Measurements from ENCODE around the gene PAEP. TPM values are rescaled to one million over a fixed set of nuclear protein-coding genes. Genes with fewer than 3 reads are reported as not detected.
"Not testable (repeated sequence)": the region's sequence is repeated elsewhere in the genome, so short reads cannot be mapped to it uniquely, and the experiment has no call there.

Gene PAEP
- polyA plus RNA-seq, 1 donor (not counting 4 experiments of a cell fraction or from before 2014, with no cell fraction given) = not detected

DNA sequence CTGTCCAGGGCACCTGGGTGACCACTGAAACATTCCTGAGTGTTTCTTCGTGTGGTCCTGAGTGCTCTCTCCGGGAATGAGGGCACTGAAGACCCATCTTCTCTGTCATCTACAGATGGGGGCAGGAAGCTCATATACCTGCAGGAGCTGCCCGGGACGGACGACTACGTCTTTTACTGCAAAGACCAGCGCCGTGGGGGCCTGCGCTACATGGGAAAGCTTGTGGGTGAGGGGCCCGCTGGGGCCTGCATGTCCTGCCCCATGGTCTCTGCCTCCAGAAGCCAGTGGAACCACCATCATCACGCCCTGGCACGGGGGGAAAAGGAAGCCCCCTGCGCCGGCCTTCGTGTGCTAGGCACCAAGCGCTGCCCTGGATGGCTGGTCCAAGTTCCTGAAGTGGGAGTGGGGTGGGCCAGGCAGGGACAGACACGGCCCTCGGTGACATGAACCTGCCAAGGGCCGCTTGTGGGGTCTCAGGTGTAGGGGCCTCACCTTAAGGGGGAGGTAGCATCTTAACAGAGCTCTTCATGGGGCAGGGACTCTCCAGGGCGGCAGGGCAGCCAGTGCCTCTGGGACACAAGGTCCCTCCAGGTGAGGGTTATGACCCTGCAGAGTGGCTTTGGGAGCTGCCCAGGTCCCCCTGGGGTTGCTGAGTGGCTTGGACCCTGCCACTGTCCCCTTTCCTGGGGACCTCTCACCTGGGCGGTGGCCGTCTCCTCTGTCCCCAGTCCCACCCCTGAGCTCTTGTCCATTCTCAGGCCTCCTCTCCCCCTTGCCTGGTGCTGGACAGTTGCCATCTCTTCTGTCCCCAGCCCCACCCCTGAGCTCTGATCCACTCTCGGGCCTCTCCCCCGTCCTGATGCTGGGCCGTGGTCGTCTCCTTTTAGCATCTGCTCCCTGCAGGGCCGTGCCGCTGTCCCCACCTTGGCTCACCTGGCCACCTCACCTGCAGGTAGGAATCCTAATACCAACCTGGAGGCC, 13.5 kb upstream of the PAEP start:
- Histone ChIP-seq H3K4me1 (ENCODE audit: control insufficient read depth, extremely low read depth, insufficient read depth, low read length) (no peaks in the 10 kb centered on the region), H3K79me2 (ENCODE audit: control insufficient read depth, insufficient read depth, low read length) (no peaks in the 10 kb centered on the region), H4K20me1 (ENCODE audit: control insufficient read depth, extremely low read depth, insufficient read depth, low read length) (no peaks in the 10 kb centered on the region), H2AFZ (ENCODE audit: control insufficient read depth, low read length) (no peak overlapping the region), H3K4me3 (ENCODE audit: control insufficient read depth in 2 of 3, extremely low read depth in 1 of 3, insufficient read depth in 2 of 3, low read depth in 1 of 3, low read length in 3 of 3) (no peak overlapping the region), H3K27ac (ENCODE audit: control insufficient read depth, insufficient read depth, low read length) (no peak overlapping the region), H3K36me3 (ENCODE audit: control insufficient read depth in 2 of 2, extremely low read depth in 1 of 2, insufficient read depth in 2 of 2, low read length in 2 of 2) (no peaks in the 10 kb centered on the region), H3K9me1 (ENCODE audit: control insufficient read depth, extremely low read depth, insufficient read depth, low read length) (no peaks in the 10 kb centered on the region), H3K9me3 (ENCODE audit: control insufficient read depth, low read depth, low read length) (no peaks in the 10 kb centered on the region), H3K4me2 (ENCODE audit: control insufficient read depth, extremely low read depth, insufficient read depth, low read depth, low read length) (no peak overlapping the region), H3K9ac (ENCODE audit: control insufficient read depth, extremely low read depth, insufficient read depth, low read length) (no peak overlapping the region), H3K27me3 (ENCODE audit: control insufficient read depth, extremely low read depth, insufficient read depth, low read length) (no peaks in the 10 kb centered on the region)
- TF ChIP-seq EZH2 (IDR thresholded peaks at IDR 0.05; ENCODE audit: low read length) = no peak
- TF ChIP-seq, protein P1, sequence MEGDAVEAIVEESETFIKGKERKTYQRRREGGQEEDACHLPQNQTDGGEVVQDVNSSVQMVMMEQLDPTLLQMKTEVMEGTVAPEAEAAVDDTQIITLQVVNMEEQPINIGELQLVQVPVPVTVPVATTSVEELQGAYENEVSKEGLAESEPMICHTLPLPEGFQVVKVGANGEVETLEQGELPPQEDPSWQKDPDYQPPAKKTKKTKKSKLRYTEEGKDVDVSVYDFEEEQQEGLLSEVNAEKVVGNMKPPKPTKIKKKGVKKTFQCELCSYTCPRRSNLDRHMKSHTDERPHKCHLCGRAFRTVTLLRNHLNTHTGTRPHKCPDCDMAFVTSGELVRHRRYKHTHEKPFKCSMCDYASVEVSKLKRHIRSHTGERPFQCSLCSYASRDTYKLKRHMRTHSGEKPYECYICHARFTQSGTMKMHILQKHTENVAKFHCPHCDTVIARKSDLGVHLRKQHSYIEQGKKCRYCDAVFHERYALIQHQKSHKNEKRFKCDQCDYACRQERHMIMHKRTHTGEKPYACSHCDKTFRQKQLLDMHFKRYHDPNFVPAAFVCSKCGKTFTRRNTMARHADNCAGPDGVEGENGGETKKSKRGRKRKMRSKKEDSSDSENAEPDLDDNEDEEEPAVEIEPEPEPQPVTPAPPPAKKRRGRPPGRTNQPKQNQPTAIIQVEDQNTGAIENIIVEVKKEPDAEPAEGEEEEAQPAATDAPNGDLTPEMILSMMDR (optimal IDR thresholded peaks at IDR 0.05 in 1 of 3, IDR thresholded peaks at IDR 0.05 in 1 of 3, conservative IDR thresholded peaks at IDR 0.05 in 1 of 3; ENCODE audit: extremely low read depth in 1 of 3, insufficient read depth in 2 of 3, low read length in 3 of 3) = no peak
- DNase-seq (ENCODE audit: low read depth, low spot score) = no peak
- dilution Hi-C loops (cut with MboI; ENCODE audit: extremely low pct_ligation_motif_present, low sequenced_read_pairs) = no loop called here
- FAIRE-seq = no peak

DNA sequence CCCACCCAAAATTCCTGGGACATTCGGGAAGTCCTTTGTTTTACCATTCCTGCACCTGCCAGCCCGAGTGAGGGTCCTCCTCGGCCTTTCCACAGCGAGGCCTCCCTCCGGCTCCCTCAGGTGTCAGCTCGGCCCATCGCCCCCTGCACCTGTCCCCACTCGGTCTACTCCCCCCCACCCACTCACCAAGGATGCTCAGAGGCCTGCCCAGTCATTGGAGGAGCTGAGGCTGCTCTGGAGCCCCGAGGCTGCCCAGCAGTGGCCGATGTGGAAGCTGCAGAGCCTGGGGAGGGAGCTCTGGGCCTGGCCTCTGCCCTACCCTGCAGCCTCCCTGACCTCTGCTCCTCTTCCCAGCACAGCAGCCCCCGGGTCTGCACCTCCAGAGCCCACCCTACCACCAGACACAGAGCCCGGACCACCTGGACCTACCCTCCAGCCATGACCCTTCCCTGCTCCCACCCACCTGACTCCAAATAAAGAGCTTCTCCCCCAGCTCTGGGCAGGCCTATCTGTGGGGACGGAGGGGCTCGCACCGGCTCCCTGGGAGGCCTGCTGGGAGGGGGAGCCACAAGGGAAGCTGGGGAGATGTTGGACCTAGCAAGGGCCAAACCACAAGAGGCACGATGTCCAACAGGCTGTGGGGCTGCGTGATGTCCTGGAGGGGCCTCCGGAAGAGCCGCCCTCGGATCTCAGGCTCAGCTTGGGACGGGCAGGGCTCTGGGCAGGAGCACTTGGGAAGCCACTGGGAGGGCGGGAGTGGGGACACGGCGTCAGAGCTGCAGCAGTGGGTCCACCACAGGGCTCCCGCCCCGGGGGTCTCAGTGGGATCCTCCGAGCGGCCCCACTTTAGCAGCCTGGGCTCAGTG, 11.8 kb upstream of the PAEP start:
- H3K27ac ChIP-seq (ENCODE audit: control insufficient read depth, insufficient read depth, low read length); H3K79me2 ChIP-seq (ENCODE audit: control insufficient read depth, insufficient read depth, low read length); H4K20me1 ChIP-seq (ENCODE audit: control insufficient read depth, extremely low read depth, insufficient read depth, low read length); dilution Hi-C loops (cut with MboI; ENCODE audit: extremely low pct_ligation_motif_present, low sequenced_read_pairs); H3K4me2 ChIP-seq (ENCODE audit: control insufficient read depth, extremely low read depth, insufficient read depth, low read depth, low read length); FAIRE-seq; H3K4me1 ChIP-seq (ENCODE audit: control insufficient read depth, extremely low read depth, insufficient read depth, low read length); H3K27me3 ChIP-seq (ENCODE audit: control insufficient read depth, extremely low read depth, insufficient read depth, low read length); H3K36me3 ChIP-seq (ENCODE audit: control insufficient read depth in 2 of 2, extremely low read depth in 1 of 2, insufficient read depth in 2 of 2, low read length in 2 of 2); H2AFZ ChIP-seq (ENCODE audit: control insufficient read depth, low read length); H3K9me1 ChIP-seq (ENCODE audit: control insufficient read depth, extremely low read depth, insufficient read depth, low read length); H3K4me3 ChIP-seq (ENCODE audit: control insufficient read depth in 2 of 3, extremely low read depth in 1 of 3, insufficient read depth in 2 of 3, low read depth in 1 of 3, low read length in 3 of 3); H3K9ac ChIP-seq (ENCODE audit: control insufficient read depth, extremely low read depth, insufficient read depth, low read length); DNase-seq (ENCODE audit: low read depth, low spot score); H3K9me3 ChIP-seq (ENCODE audit: control insufficient read depth, low read depth, low read length): not testable (repeated sequence)
